HepG2 (cell line): Measurements from ENCODE around the gene BIRC3. TPM values are rescaled to one million over a fixed set of nuclear protein-coding genes. Genes with fewer than 3 reads are reported as not detected.

Source experiments
- ATM ChIP-seq: fragments of 450-650 bp; IDR thresholded peaks from 2 replicates; pipeline ENCODE4 v1.7.1; 2017; ENCODE audit warnings: mild to moderate bottlenecking, borderline replicate concordance
- DPF2 ChIP-seq: sonication (generic); formaldehyde crosslinking; IDR thresholded peaks from 2 replicates; pipeline ENCODE4 v1.4.0; 2020; ENCODE audit warnings: mild to moderate bottlenecking, low read depth, missing genetic modification reagents, borderline replicate concordance
- ELF3 ChIP-seq: IDR thresholded peaks from 2 replicates; pipeline ENCODE4 v1.6.1; 2016; ENCODE audit warnings: missing genetic modification reagents, missing compliant biosample characterization
- GATAD1 ChIP-seq: IDR thresholded peaks from 2 replicates; pipeline ENCODE4 v1.6.1; 2016; ENCODE audit warnings: missing genetic modification reagents, missing compliant biosample characterization
- MBD4 ChIP-seq: IDR thresholded peaks from 2 replicates; pipeline ENCODE4 v1.6.1; 2012; ENCODE audit warnings: low read length, inconsistent platforms, borderline replicate concordance
- MEF2D ChIP-seq: sonication (generic); formaldehyde crosslinking; IDR thresholded peaks from 2 replicates; pipeline ENCODE4 v1.5.1; 2020; ENCODE audit warnings: mild to moderate bottlenecking, missing genetic modification reagents
- PHF21A ChIP-seq: sonication (generic); formaldehyde crosslinking; IDR thresholded peaks from 2 replicates; pipeline ENCODE4 v1.5.0; 2020; ENCODE audit warnings: mild to moderate bottlenecking, missing genetic modification reagents
- PHF5A ChIP-seq: IDR thresholded peaks from one replicate; pipeline ENCODE4 v1.6.1; 2018; ENCODE audit warnings: low read depth, missing genetic modification reagents; ENCODE audit not compliant: unreplicated experiment
- PITX1 ChIP-seq: sonication (generic); formaldehyde crosslinking; IDR thresholded peaks from 2 replicates; pipeline ENCODE4 v1.5.1; 2020; ENCODE audit warnings: mild to moderate bottlenecking, missing genetic modification reagents
- POGK ChIP-seq: sonication (generic); formaldehyde crosslinking; conservative IDR thresholded peaks from 2 replicates; pipeline ENCODE4 v1.8.0; 2022; ENCODE audit warnings: mild to moderate bottlenecking, moderate library complexity, missing genetic modification reagents
- SCMH1 ChIP-seq: sonication (generic); formaldehyde crosslinking; IDR thresholded peaks from 2 replicates; pipeline ENCODE4 v1.9.0; 2021; ENCODE audit warnings: missing genetic modification reagents, mild to moderate bottlenecking, borderline replicate concordance
- SOX13 ChIP-seq, 3 experiments: fragments of 450-650 bp in 1 of 3; sonication (generic) in 1 of 3; formaldehyde crosslinking in 1 of 3; IDR thresholded peaks in 2 of 3; conservative IDR thresholded peaks in 1 of 3; 2 replicates each; pipeline versions ENCODE4 v1.5.0 to v1.6.1; 2016 to 2020; ENCODE audit warnings: antibody characterized with exemption in 1 of 3, mild to moderate bottlenecking in 1 of 3, missing compliant biosample characterization in 1 of 3, missing genetic modification reagents in 1 of 3, moderate library complexity in 1 of 3
- TARDBP ChIP-seq: sonication (generic); formaldehyde crosslinking; IDR thresholded peaks from 2 replicates; pipeline ENCODE4 v1.8.0; 2022; ENCODE audit warnings: mild to moderate bottlenecking, missing genetic modification reagents
- TFAP4 ChIP-seq: sonication (generic); IDR thresholded peaks from 2 replicates; pipeline ENCODE4 v1.6.1; 2016; ENCODE audit warnings: low read depth, borderline replicate concordance
- TMF1 ChIP-seq: sonication (generic); formaldehyde crosslinking; IDR thresholded peaks from 2 replicates; pipeline ENCODE4 v1.8.1; 2022; ENCODE audit warnings: low read depth, missing genetic modification reagents
- ZNF280B ChIP-seq: sonication (generic); formaldehyde crosslinking; IDR thresholded peaks from 2 replicates; pipeline ENCODE4 v1.5.0; 2020; ENCODE audit warnings: missing genetic modification reagents, mild to moderate bottlenecking, borderline replicate concordance
- ZSCAN21 ChIP-seq: sonication (generic); formaldehyde crosslinking; IDR thresholded peaks from 2 replicates; pipeline ENCODE4 v1.8.0; 2022; ENCODE audit warnings: mild to moderate bottlenecking, missing genetic modification reagents, moderate library complexity, borderline replicate concordance
- polyA plus RNA-seq, 8 experiments: library from polyadenylated mRNA; depleted of rRNA in 3 of 8; stranded (reverse) in 7 of 8; unstranded in 1 of 8; fragments of >200 nt; fragmentation: Illumina TruSeq in 4 of 8; extraction: Trizol in 4 of 8; gene quantifications; 2 replicates each; pipeline versions ENCODE4 v1.2.1 to v1.2.3, GENCODE V29; 2011 to 2016; ENCODE audit warnings: low read depth in 4 of 8, missing spikeins in 1 of 8, mixed read lengths in 1 of 8; ENCODE audit not compliant: insufficient read depth in 1 of 8
- total RNA-seq, 5 experiments: library from RNA; depleted of rRNA; stranded (reverse); fragments of >200 nt; fragmentation: Illumina TruSeq; extraction: Trizol; gene quantifications; 2 replicates each; pipeline ENCODE4 v1.2.3, GENCODE V29; 2016; ENCODE audit warnings: low read depth in 1 of 5
- TF ChIP-seq, protein P1 (sequence below): IDR thresholded peaks from 2 replicates; pipeline ENCODE4 v1.6.1; 2016; ENCODE audit warnings: low read depth
- TF ChIP-seq, protein P2 (sequence below): IDR thresholded peaks from 2 replicates; pipeline ENCODE4 v1.6.1; 2016; ENCODE audit warnings: low read depth, control low read depth

BIRC3 gene
- total and polyA plus RNA-seq, 2 of the 13 experiments (the other 11 are each of a cell fraction or from before 2014, with no cell fraction given): 0.41 to 4.2 TPM

GRCh38 chr11:102317099-102317767, at the start of gene BIRC3 (continued):
- TF ChIP-seq ZNF280B (CRISPR knock-in tag): peak; percentile 88; the same call in 1 of the 2 replicates
- TF ChIP-seq SOX13 (IDR thresholded peaks at IDR 0.05): no peak
- no peak for TF ChIP-seq SOX13 (CRISPR knock-in tag; conservative IDR thresholded peaks at IDR 0.05 in 1 of 2, IDR thresholded peaks at IDR 0.05 in 1 of 2)
- no peak for TF ChIP-seq PHF5A (CRISPR knock-in tag)
- no peak for TF ChIP-seq ATM
- TF ChIP-seq MEF2D: no peak
- TF ChIP-seq PHF21A (CRISPR knock-in tag): peak; percentile 68
- peak; percentile 57; the same call in 1 of the 2 replicates for TF ChIP-seq POGK (CRISPR knock-in tag)
- TF ChIP-seq, protein P1, sequence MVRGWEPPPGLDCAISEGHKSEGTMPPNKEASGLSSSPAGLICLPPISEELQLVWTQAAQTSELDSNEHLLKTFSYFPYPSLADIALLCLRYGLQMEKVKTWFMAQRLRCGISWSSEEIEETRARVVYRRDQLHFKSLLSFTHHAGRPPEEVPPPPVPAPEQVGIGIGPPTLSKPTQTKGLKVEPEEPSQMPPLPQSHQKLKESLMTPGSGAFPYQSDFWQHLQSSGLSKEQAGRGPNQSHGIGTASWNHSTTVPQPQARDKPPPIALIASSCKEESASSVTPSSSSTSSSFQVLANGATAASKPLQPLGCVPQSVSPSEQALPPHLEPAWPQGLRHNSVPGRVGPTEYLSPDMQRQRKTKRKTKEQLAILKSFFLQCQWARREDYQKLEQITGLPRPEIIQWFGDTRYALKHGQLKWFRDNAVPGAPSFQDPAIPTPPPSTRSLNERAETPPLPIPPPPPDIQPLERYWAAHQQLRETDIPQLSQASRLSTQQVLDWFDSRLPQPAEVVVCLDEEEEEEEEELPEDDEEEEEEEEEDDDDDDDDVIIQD (CRISPR knock-in tag): no peak
- no peak; the same call in 1 of the 2 replicates for TF ChIP-seq DPF2 (CRISPR knock-in tag)
- TF ChIP-seq PITX1 (CRISPR knock-in tag): peak; percentile 72; the same call in 1 of the 2 replicates
- TF ChIP-seq GATAD1: no peak
- TF ChIP-seq TFAP4: no peak
- no peak for TF ChIP-seq SCMH1
- no peak for TF ChIP-seq MBD4
- peak; percentile 77 for TF ChIP-seq ZSCAN21 (CRISPR knock-in tag)
- peak; percentile 62; the same call in 1 of the 2 replicates for TF ChIP-seq TARDBP (CRISPR knock-in tag)
- TF ChIP-seq TMF1 (CRISPR knock-in tag): no peak
- TF ChIP-seq, protein P2, sequence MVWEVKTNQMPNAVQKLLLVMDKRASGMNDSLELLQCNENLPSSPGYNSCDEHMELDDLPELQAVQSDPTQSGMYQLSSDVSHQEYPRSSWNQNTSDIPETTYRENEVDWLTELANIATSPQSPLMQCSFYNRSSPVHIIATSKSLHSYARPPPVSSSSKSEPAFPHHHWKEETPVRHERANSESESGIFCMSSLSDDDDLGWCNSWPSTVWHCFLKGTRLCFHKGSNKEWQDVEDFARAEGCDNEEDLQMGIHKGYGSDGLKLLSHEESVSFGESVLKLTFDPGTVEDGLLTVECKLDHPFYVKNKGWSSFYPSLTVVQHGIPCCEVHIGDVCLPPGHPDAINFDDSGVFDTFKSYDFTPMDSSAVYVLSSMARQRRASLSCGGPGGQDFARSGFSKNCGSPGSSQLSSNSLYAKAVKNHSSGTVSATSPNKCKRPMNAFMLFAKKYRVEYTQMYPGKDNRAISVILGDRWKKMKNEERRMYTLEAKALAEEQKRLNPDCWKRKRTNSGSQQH (CRISPR knock-in tag): 0 out of 2 replicates have a peak, but pooled peaks have one; percentile 58
- peak; percentile 55; the same call in 1 of the 2 replicates for TF ChIP-seq ELF3 (CRISPR knock-in tag)
